ENCODE results near the gene GSTO2. TPM values are rescaled to one million over a fixed set of nuclear protein-coding genes. Genes with fewer than 3 reads are reported as not detected.

GSTO2 gene
- total and polyA plus RNA-seq, 2 of the 13 experiments (the other 11 are each of a cell fraction or from before 2014, with no cell fraction given) = 2.1 to 7.9 TPM

- H2AFZ ChIP-seq (ENCODE audit: low read length) = no peak overlapping the region
- FAIRE-seq = no peak
- no TSS peak for BruUV-seq (replicated peaks)
These were observed 26.4 kb upstream of the GSTO2 start for GRCh38 chr10:104242545-104242944.

More at GRCh38 chr10:104242545-104242944, 26.4 kb upstream of the GSTO2 start:
- Histone ChIP-seq H3K36me3 (replicated peaks in 1 of 2; ENCODE audit: control insufficient read depth in 1 of 2, insufficient read depth in 2 of 2, low read length in 2 of 2) (no peaks in the 10 kb centered on the region), H4K20me1 (ENCODE audit: insufficient read depth, low read length) (no peaks in the 10 kb centered on the region), H3K79me2 (ENCODE audit: insufficient read depth, low read length) (no peaks in the 10 kb centered on the region), H3K27ac (ENCODE audit: extremely low read length, insufficient read depth, low read length) (peak overlapping the region; percentile 57), H3K4me1 (ENCODE audit: insufficient read depth, low read length) (peaks cover 19% of the 10 kb centered on the region), H3K27me3 (ENCODE audit: control insufficient read depth in 1 of 2, insufficient read depth in 2 of 2, low read length in 2 of 2) (no peaks in the 10 kb centered on the region; a peak in 1 of 5 replicates), H3K9ac (ENCODE audit: insufficient read depth, low read depth, low read length) (no peak overlapping the region), H3K9me3 (ENCODE audit: low read length) (peaks cover 9% of the 10 kb centered on the region), H3K4me3 (replicated peaks in 1 of 3; ENCODE audit: insufficient read depth in 1 of 3, low read depth in 2 of 3, low read length in 3 of 3) (no peak overlapping the region), H3K4me2 (ENCODE audit: low read depth, low read length) (peak overlapping the region; percentile 69)
- POLR2A ChIA-PET = no interaction called here
- ATAC-seq (no peak), DNase-seq (ENCODE audit: low spot score) (no peak)
- TF ChIP-seq ZFP91 (CRISPR knock-in tag; IDR thresholded peaks at IDR 0.05; ENCODE audit: borderline replicate concordance) (no peak), TBP (CRISPR knock-in tag; IDR thresholded peaks at IDR 0.05) (no peak), ZBTB38 (CRISPR knock-in tag; IDR thresholded peaks at IDR 0.05) (no peak), RFXAP (CRISPR knock-in tag; IDR thresholded peaks at IDR 0.05; ENCODE audit: borderline replicate concordance) (no peak), REPIN1 (CRISPR knock-in tag; IDR thresholded peaks at IDR 0.05; ENCODE audit: borderline replicate concordance, low read depth) (no peak), KAT7 (CRISPR knock-in tag; IDR thresholded peaks at IDR 0.05; ENCODE audit: borderline replicate concordance) (no peak), ZNF501 (CRISPR knock-in tag; IDR thresholded peaks at IDR 0.05) (no peak), EP300 (IDR thresholded peaks at IDR 0.05; ENCODE audit: low read depth in 2 of 2, low read length in 2 of 2) (no peak), EP300 (CRISPR knock-in tag; IDR thresholded peaks at IDR 0.05; ENCODE audit: borderline replicate concordance) (no peak), NRL (CRISPR knock-in tag; IDR thresholded peaks at IDR 0.05; ENCODE audit: borderline replicate concordance) (no peak), ZNF160 (CRISPR knock-in tag; IDR thresholded peaks at IDR 0.05) (no peak), MEIS2 (CRISPR knock-in tag; IDR thresholded peaks at IDR 0.05) (no peak), KLF13 (CRISPR knock-in tag; IDR thresholded peaks at IDR 0.05) (no peak), PLSCR1 (CRISPR knock-in tag; IDR thresholded peaks at IDR 0.05; ENCODE audit: borderline replicate concordance) (no peak), ZNF292 (CRISPR knock-in tag; IDR thresholded peaks at IDR 0.05; ENCODE audit: borderline replicate concordance, low read depth) (no peak), IRF2 (CRISPR knock-in tag; IDR thresholded peaks at IDR 0.05) (no peak), PHB2 (IDR thresholded peaks at IDR 0.05; ENCODE audit: partially characterized antibody) (no peak), ZNF326 (CRISPR knock-in tag; IDR thresholded peaks at IDR 0.05; ENCODE audit: borderline replicate concordance) (no peak)
- TF ChIP-seq, protein P1, sequence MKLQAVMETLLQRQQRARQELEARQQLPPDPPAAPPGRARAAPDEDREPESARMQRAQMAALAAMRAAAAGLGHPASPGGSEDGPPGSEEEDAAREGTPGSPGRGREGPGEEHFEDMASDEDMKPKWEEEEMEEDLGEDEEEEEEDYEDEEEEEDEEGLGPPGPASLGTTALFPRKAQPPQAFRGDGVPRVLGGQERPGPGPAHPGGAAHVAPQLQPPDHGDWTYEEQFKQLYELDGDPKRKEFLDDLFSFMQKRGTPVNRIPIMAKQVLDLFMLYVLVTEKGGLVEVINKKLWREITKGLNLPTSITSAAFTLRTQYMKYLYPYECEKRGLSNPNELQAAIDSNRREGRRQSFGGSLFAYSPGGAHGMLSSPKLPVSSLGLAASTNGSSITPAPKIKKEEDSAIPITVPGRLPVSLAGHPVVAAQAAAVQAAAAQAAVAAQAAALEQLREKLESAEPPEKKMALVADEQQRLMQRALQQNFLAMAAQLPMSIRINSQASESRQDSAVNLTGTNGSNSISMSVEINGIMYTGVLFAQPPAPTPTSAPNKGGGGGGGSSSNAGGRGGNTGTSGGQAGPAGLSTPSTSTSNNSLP (IDR thresholded peaks at IDR 0.05; ENCODE audit: low read depth, low read length) = no peak
- TF ChIP-seq, protein P2, sequence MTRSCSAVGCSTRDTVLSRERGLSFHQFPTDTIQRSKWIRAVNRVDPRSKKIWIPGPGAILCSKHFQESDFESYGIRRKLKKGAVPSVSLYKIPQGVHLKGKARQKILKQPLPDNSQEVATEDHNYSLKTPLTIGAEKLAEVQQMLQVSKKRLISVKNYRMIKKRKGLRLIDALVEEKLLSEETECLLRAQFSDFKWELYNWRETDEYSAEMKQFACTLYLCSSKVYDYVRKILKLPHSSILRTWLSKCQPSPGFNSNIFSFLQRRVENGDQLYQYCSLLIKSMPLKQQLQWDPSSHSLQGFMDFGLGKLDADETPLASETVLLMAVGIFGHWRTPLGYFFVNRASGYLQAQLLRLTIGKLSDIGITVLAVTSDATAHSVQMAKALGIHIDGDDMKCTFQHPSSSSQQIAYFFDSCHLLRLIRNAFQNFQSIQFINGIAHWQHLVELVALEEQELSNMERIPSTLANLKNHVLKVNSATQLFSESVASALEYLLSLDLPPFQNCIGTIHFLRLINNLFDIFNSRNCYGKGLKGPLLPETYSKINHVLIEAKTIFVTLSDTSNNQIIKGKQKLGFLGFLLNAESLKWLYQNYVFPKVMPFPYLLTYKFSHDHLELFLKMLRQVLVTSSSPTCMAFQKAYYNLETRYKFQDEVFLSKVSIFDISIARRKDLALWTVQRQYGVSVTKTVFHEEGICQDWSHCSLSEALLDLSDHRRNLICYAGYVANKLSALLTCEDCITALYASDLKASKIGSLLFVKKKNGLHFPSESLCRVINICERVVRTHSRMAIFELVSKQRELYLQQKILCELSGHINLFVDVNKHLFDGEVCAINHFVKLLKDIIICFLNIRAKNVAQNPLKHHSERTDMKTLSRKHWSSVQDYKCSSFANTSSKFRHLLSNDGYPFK (CRISPR knock-in tag; IDR thresholded peaks at IDR 0.05; ENCODE audit: borderline replicate concordance) = no peak
- CTCF ChIA-PET (ENCODE audit: low intra/inter-chr PET ratio, low total read pairs) = no interaction called here
- in situ Hi-C loops (cut with HindIII; ENCODE audit: extremely low pct_ligation_motif_present, low pct_unique_long_range_greater_than_20kb) = no loop called here
- intact Hi-C loops (cut with micrococcal nuclease; ENCODE audit: unreplicated experiment) = no loop called here

Measured in HepG2 (cell line).